NCI-H1092 (cell line): ENCODE measurements around the gene AIP.
A peak's percentile ranks its signal among the peaks of the same experiment; 100 is the strongest.

Source experiments
- DNase-seq: peaks from one replicate; lab custom pipeline; 2025; lab: John Stamatoyannopoulos, UW

The AIP gene

GRCh38 chr11:67493548-67494370, 10.9 kb downstream of the AIP start:
- no peak for DNase-seq

GRCh38 chr11:67494371-67495233, 11.8 kb downstream of the AIP start:
- no peak for DNase-seq

DNA sequence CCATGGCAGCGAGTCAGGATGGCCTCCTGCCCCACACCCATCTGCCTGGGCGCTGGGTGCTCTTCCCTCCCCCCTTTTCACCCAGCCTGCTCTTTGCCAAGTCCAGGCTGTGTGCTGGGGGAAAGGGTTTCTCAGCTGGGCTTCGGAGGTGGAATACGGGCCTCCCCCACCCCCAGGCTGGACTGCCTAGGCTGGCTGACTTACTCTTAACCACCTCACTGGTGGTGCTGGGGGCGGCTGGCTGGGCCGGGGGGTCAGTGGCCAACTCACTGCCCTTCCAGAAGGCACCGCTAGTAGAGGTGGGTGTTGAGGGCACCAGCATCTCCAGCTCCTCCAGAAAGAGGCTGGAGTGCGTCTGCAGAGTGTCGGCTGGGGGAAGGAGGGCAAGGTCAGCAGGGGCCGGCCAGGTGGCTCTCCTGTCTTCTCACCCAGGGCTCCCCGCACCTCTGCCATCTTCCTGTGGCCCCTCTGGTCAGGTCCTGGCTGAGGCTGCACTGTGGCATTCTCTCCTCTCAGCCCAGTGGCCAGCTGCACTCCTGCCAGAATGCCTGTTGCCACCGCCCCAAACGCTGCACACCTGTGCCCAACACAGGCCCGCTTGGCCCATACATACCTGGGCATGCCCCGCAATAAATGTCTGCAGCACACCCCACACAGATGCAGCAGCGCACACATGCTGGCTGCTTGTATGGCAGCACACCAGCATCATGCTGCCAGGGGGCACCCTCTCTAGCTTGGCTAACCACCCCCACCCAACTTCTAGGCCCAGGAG, 12.6 kb downstream of the AIP start:
- DNase-seq = no peak

GRCh38 chr11:67496113-67496512, 13.3 kb downstream of the AIP start:
- DNase-seq = no peak

DNA sequence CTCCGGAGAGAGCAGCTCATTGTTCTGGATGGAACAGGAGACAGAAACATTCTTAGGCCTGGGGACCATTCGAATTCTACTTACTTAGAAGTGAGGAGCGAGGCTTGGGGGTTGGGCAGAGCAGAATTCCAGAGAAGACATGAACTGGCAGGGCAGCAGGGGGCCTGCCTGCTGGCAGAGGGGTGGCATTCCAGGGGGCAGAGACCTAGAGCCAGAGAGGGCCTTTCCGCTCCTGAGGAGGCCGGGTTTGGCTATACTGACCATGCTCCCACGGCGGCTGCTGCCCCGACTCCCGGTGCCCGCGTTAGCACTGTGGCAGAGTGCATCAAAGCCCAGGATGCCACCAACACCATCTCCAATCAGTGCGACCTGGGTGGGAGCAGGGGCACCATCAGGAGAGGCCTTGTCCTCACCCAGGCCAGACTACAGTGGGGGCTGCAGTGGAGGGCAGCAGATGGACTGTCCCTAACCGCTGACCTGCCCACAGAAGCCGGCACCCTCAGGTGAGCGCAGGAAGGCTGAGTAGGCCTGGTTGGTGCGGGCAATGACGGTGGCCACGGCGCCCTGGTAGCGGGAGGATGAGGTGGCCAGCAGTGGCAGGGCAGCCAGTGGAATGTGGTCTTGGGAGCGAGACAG, 14.9 kb downstream of the AIP start:
- no peak for DNase-seq

DNA sequence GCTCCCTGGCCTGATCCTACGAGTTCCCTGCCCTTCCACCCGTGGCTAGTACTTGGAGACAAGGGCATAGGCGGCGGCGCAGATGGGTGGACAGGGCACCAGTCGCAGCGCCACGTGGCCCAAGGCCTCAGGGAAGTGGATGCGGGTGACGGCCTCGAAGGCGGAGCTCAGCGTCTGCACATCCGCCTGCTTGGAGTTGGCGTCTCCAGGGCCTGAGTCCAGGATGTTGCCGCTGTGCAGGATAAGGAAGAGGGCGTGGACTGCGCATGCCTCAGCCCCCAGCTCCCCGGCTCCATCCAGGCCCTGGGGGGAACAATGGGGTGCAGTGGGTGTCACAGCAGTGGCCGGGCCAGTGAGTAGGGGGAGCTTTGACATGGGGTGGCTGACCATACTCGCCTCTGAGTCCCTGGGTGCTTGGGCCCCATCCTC, 15.7 kb downstream of the AIP start:
- no peak for DNase-seq

DNA sequence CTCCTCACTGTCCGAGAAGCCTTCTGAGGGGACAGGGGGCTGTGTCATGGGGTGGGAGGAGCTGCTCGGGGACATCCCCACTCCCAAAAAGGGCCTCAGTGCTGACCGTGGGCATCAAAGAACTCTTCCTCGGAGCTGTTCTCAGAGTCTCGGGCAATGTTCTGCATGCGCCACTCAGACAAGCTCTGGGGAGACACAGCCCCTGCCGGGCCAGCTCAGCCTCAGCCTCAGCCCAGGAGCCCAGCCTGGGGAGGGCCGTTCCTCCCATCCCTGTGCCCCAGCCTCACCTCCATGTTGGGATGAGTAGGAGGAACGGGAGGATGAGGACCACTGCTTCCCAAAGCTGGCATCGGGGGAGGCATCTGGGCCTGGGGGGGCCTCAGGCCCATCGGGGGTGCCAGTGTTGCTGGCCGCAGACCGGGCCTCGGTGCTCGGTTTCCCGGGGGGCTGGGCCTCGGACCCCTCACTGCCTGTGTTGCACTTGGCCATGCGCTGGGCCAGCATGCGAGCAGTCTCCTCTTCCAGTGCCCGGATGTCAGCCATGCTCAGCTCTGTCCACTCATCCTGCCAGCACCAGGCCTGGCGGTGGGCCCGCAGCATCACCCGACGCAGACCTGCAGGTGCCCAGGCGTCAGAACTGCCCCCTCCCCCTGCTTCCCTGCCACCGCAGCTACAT, 17.1 kb downstream of the AIP start:
- DNase-seq = no peak

GRCh38 chr11:67500484-67500821, 17.6 kb downstream of the AIP start:
- no peak for DNase-seq

GRCh38 chr11:67500831-67501715, 18.2 kb downstream of the AIP start:
- DNase-seq = no peak

DNA sequence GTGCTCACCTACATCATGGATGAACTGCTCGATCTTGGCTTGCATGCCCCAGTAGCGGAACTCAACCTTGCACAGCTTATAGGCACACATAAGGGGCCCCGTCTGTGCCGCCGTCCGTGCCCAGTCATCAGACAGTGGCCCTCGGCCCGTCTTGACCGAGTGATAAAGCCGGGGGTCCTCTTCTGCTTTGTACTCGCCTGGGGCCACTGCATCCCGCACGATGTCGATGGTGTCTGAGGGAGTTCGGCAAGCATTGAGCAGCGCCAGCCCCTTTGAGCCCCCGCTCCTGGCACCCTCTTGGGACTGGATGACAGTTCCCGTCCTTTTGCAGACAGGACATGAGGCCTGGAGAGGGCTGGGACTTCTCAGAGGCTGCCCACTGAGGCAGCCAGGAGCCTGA, 19.0 kb downstream of the AIP start:
- no peak for DNase-seq

DNA sequence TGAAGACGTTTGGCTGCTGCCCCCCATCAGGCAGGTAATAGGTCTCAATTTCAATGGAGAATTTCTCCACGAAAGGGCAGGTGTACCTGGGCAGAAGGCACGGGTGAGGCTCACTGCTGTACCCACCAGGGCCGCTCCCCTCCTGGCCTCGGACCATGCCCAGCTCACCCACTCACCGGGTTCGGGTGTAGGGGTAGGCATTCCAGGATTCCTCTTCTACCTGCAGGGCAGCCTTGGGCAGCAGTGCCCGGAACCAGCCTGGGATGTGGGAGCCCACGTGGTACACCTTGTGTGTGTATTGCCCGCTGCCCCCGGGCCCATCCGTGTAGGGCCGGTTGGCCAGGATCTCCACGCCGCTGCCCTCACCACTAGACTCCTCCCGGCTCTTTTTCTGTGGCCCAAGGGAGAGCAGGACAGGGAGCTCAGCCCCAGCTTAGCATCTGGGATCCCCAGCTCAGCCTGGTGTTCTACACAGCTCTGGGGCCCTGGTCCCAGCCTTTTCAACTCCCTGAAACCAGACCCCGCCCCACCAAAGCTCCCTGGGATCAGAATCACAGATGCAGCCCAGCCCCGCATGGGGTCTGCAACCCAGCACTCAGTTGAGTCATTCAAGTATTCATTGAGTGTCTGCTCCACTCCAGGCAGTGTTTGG, 19.6 kb downstream of the AIP start:
- DNase-seq = no peak

- DNase-seq = no peak
Measured at GRCh38 chr11:67503119-67504004, 20.5 kb downstream of the AIP start.

DNA sequence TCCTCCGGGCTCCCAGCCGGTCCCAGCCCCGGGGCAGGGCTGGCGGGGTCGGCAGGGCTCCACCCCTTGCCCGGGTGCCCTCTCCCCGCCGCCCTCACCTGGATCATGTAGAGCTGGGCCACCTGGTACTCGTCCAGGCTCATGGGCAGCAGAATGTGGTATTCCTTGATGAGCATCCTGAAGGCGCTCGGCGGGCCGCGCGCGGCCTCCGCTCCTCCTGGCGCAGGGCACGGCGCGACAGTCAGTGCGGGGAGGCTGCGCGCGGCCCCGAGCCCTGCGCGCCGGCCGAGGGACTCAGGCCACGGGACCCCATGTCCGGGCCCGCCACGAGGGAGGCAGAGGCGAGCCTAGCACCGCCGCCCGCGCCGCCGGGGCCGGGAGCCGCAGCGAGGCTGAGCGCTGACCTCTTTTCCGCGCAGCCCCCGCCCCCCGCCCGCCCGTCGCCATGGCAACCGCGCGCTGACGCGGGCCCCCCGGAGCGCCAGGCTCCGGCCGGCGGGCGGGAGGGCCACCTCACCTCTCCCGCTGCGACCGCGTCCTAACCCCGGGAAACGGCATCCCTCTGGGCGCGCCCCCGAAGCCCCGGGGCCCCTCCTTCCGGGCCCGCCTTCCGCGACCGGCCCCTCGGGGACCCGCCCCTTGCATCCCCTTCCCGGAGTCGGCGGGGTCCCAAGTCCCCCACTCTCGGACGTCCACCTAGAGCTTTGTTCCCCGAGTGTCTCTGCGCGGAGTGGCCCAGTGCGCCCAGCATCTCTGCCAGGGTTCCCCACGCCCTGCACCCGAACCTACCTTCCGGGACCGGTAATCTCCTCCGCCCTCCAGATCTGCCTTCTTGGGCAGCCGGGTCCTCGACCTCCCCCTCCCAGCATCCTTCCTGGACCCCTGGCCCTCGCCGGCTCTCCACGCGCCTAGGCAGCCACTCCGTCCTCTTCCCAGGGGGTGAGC, 21.5 kb downstream of the AIP start:
- DNase-seq = no peak

GRCh38 chr11:67504950-67505581, 22.2 kb downstream of the AIP start, which contains the start of gene PITPNM1:
Gene PITPNM1, minus strand, starts transcription at chr11:67505363. Its CDS starts 1,183 bp downstream, at chr11:67504180.
- DNase-seq = no peak

DNA sequence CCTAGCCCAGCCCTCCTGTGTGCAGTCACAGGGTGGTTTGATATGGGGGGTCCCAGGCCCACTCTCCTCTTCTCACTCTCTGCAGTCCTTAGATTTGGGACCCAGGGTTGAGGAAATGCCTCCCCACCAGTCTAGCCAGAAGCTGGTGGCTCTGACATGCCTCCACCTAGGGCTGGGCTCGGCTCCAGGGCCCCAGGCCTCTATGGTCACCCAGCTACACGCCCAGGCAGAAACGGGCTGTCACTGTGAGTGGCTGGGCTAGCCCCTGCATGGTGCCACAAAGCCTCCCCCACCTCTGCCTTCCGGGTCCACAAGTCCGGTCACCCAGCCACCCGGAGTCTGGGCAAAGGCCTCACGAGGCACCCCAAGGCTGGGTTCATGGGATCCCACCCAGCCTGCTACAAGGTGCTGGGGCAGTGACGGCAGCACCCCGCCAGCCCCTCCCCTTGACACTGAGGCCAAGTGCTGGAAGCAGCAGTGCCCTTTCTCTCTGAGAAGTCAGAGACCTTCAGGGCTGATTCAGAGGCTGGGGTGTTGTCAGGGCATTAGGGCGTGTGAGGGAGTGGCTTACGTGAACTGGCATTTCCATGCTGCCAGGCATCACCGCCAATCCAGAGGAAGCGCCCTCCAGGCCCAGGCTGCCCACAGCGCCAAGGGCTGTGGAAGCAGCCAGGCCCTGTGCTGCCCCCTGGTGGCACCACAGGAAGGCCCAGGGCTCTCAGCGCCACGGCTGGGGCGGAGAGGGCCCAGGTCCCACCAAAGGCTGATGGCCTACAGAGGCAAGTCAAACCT, 23.0 kb downstream of the AIP start:
- peak; percentile 82 for DNase-seq

DNA sequence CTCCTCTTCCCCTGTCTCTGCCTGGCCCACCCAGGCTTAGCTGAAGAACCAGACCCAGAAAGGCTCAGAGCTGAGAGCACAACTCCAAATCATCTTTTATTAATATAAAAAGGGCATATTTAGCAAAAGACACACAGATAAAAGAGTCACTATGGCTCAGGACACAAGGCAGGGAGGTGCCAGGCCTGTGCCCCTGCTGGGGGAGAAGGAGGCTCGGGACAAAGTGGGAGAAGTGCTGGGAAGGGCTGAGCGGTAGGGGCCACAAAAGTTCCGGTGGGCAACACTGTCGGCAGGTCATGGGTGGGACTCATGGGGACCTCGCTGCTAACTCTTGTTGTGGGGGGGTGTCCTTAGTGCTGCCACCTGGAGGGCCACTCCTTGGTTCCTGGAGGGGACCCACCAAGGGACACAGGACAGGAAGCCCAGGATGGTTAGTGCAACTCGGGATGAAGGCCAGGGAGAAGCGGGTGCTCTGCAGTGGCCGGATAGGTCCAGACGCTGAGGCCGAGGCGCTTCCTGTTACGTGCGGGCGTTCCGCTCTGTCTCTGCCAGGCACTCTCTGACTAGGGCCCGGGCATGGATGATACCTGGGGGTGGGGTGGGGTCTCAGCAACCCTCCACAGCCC, 23.7 kb downstream of the AIP start:
- DNase-seq = no peak
